Tibial nerve (tissue), 3 donors: ENCODE measurements around the gene DAND5.

Source experiments
- POLR2A ChIP-seq, 2 donors: fragments of 450-650 bp; IDR thresholded peaks; one replicate each; pipeline ENCODE4 v1.6.1; 2017; ENCODE audit warnings: antibody characterized with exemption in 2 of 2, mild to moderate bottlenecking in 2 of 2, moderate library complexity in 2 of 2
- TF ChIP-seq, protein P1 (sequence below), 5 experiments: fragments of 200-600 bp in 3 of 5; fragments of 450-650 bp in 2 of 5; sonication (generic) in 3 of 5; IDR thresholded peaks; one replicate each; pipeline ENCODE4 v1.5.1; 2016 to 2019; ENCODE audit warnings: antibody characterized with exemption in 5 of 5, mild to moderate bottlenecking in 3 of 5, moderate library complexity in 2 of 5

DNA sequence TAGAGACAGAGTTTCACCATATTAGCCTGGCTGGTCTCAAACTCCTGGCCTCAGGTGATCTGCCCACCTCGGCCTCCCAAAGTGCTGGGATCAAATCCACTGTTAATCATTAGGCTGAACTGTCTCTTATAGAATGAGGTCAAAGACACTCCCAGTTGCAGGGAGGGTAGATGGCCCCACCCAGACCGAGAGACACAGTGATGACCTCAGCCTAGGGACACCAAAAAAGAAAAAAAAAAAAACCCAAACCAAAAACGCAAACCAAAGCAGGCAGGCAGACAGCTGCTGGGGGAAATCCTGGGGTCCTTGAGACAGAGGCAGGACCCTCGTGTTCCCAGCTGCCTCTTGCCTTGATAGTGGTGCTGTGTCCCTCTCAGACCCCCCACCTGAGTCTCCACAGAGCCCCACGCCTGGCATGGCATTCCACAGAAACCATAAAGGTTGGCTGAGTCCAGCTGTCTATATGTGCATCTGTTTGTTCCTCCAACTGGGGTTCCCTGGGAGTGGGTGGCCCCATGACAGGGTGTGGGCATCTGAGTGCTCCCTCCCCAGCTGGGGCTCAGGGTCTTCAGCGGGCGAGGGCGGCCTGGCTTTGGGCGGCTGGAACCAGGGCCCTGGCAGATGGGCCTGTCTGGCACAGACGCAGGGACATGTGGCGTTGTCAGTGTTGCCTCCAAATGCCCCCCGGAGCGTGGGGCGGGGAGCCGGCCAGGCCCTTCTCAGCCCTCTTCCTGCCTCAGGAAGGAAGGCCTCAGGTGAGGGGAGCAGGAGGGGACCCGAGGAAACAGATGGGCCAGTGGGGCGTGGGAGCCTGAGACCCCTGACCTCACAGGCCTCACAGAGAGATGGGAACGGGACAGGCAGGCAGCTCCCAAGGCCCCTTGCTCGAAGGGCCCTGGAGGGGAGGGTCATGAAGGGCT, 5.2 kb downstream of the DAND5 start:
- TF ChIP-seq, protein P1, sequence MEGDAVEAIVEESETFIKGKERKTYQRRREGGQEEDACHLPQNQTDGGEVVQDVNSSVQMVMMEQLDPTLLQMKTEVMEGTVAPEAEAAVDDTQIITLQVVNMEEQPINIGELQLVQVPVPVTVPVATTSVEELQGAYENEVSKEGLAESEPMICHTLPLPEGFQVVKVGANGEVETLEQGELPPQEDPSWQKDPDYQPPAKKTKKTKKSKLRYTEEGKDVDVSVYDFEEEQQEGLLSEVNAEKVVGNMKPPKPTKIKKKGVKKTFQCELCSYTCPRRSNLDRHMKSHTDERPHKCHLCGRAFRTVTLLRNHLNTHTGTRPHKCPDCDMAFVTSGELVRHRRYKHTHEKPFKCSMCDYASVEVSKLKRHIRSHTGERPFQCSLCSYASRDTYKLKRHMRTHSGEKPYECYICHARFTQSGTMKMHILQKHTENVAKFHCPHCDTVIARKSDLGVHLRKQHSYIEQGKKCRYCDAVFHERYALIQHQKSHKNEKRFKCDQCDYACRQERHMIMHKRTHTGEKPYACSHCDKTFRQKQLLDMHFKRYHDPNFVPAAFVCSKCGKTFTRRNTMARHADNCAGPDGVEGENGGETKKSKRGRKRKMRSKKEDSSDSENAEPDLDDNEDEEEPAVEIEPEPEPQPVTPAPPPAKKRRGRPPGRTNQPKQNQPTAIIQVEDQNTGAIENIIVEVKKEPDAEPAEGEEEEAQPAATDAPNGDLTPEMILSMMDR (IDR thresholded peaks at IDR 0.05), result no peak
- no peak for TF ChIP-seq POLR2A (IDR thresholded peaks at IDR 0.05)
